ENCODE data around the gene DNM2. TPM values are rescaled to one million over a fixed set of nuclear protein-coding genes. Genes with fewer than 3 reads are reported as not detected.
"Not testable (repeated sequence)": the region's sequence is repeated elsewhere in the genome, so short reads cannot be mapped to it uniquely, and the experiment has no call there.

Gene DNM2
- total RNA-seq, 1 donor from 2014 or later, result 77.4 TPM

GRCh38 chr19:10831987-10832938, 114.4 kb downstream of the DNM2 start:
- no peak for DNase-seq (ENCODE audit: low read depth in 2 of 2)

- DNase-seq (ENCODE audit: low read depth in 2 of 2), result no peak
These were observed 115.0 kb downstream of the DNM2 start for GRCh38 chr19:10832939-10833296.

- DNase-seq (ENCODE audit: low read depth in 2 of 2), result no peak
These were observed 117.3 kb downstream of the DNM2 start for GRCh38 chr19:10835089-10835753.

- DNase-seq (ENCODE audit: low read depth in 2 of 2), result peak; percentile 98 to 100
These were observed 118.0 kb downstream of the DNM2 start, which contains the start of gene TMED1 for GRCh38 chr19:10835754-10836478. TSS of gene TMED1 (minus strand) at chr19:10836212. CDS start at chr19:10836191, 21 bp downstream.

GRCh38 chr19:10836479-10837330, 118.8 kb downstream of the DNM2 start:
- no peak for DNase-seq (ENCODE audit: low read depth in 2 of 2)

GRCh38 chr19:10837649-10838048, 119.8 kb downstream of the DNM2 start:
- not testable (repeated sequence) for DNase-seq (ENCODE audit: low read depth in 2 of 2)

GRCh38 chr19:10838377-10838776, 120.5 kb downstream of the DNM2 start:
- no peak for DNase-seq (ENCODE audit: low read depth in 2 of 2)

GRCh38 chr19:10839114-10840050, 121.5 kb downstream of the DNM2 start:
- DNase-seq (ENCODE audit: low read depth in 2 of 2), result no peak

GRCh38 chr19:10842788-10843187, 124.9 kb downstream of the DNM2 start:
- no peak for DNase-seq (ENCODE audit: low read depth in 2 of 2)

- no peak for DNase-seq (ENCODE audit: low read depth in 2 of 2)
These were observed 128.8 kb downstream of the DNM2 start for GRCh38 chr19:10846500-10847202.

- no peak for DNase-seq (ENCODE audit: low read depth in 2 of 2)
These were observed 130.5 kb downstream of the DNM2 start, which contains the start of gene C19orf38 for GRCh38 chr19:10848230-10848856. TSS of gene C19orf38 (plus strand) at chr19:10848415. CDS start at chr19:10848509, 94 bp downstream.

- DNase-seq (ENCODE audit: low read depth in 2 of 2), result no peak
These were observed 132.8 kb downstream of the DNM2 start for GRCh38 chr19:10850631-10851030.

- no peak for DNase-seq (ENCODE audit: low read depth in 2 of 2)
These were observed 134.4 kb downstream of the DNM2 start for GRCh38 chr19:10852098-10852800.

- DNase-seq (ENCODE audit: low read depth in 2 of 2), result no peak
These were observed 135.1 kb downstream of the DNM2 start for GRCh38 chr19:10852941-10853340.

- DNase-seq (ENCODE audit: low read depth in 2 of 2), result no peak
These were observed 136.6 kb downstream of the DNM2 start for GRCh38 chr19:10854350-10855089.

GRCh38 chr19:10855879-10856522, 138.1 kb downstream of the DNM2 start:
- DNase-seq (ENCODE audit: low read depth in 2 of 2), result peak in 1 of 2 donors; percentile 21

- not testable (repeated sequence) for DNase-seq (ENCODE audit: low read depth in 2 of 2)
These were observed 139.0 kb downstream of the DNM2 start for GRCh38 chr19:10856899-10857298.

Data from dermis microvascular lymphatic vessel endothelial cell (primary cell).